ENCODE data around the gene BEST4. TPM values are rescaled to one million over a fixed set of nuclear protein-coding genes. Genes with fewer than 3 reads are reported as not detected.

The BEST4 gene
- total RNA-seq, 1 experiment from 2014 or later: not detected

DNA sequence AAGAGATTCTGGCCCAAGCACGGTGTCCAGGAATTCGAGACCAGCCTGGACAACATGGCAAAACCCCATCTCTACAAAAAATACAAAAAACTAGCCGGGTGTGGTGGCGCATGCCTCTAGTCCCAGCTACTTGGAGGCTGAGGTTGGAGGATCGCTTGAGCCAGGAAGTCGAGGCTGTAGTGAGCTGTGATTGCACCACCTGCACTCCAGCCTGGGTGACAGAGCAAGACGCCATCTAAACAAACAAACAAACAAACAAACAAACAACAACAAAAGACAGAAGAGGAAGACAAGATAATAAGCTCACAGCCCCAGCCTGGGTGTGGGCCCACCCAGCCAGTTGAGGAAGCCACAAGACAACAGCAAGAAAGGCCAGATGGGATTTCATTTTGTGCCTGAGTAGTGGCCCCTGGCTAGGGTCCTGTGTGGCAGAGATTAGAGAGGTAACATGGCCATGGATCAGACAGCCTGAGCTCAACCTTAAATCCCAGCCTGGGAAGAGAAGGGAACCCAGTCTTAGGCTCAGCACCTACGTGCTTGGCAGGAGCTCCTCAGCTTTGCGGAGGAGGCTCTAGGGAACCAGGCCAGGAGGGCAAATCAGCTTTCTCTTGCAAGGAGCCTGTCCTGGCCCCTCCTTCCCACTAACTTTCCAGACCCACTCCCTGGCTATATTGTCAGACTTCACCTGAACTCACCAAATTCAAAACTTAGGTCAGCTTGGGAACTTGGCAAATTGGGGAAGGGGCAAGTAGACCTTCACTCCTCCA lies 4.9 kb upstream of the BEST4 start:
- Histone ChIP-seq H3K9me2 (replicated peaks; ENCODE audit: low read length) (no peaks in the 10 kb centered on the region), H3K9me3 (ENCODE audit: low read length) (no peaks in the 10 kb centered on the region), H3K4me2 (ENCODE audit: low read length) (no peak overlapping the region; the same call in 1 of the 2 replicates), H3K79me2 (ENCODE audit: low read length) (no peaks in the 10 kb centered on the region), H3K27me3 (ENCODE audit: low read length) (no peaks in the 10 kb centered on the region), H3K4me3 (ENCODE audit: low read length) (no peak overlapping the region), H3K27ac (ENCODE audit: low read length) (no peak overlapping the region), H4K20me1 (ENCODE audit: low read length) (no peaks in the 10 kb centered on the region), H3F3A (ENCODE audit: low read length, unreplicated experiment) (no peaks in the 10 kb centered on the region), H3K4me1 (ENCODE audit: insufficient read depth, low read length) (no peaks in the 10 kb centered on the region), H3K36me3 (ENCODE audit: low read depth, low read length) (no peaks in the 10 kb centered on the region), H3K9ac (ENCODE audit: low read length) (no peak overlapping the region), H2AFZ (ENCODE audit: low read length) (0 out of 2 replicates have a peak overlapping the region, but pooled peaks have one; percentile 17)
- ATAC-seq (no peak), DNase-seq (no peak)
- ChIA-PET POLR2A (ENCODE audit: unreplicated experiment) (interaction anchor here (0.6 kb wide), 1 partner anchor 26 kb away, joined by 3 read pairs; no protein-coding TSS in a partner anchor), CTCF (interaction anchor here (0.5 to 1.0 kb wide), 5 partner anchors 10 to 221 kb away, joined by 3 to 6 read pairs (median 3); partner anchors contain the start of gene HECTD3)
- intact Hi-C loops (cut with micrococcal nuclease): loop anchor here (5.0 kb wide), 3 partner anchors 44 to 509 kb away; partner anchors contain the start of genes HECTD3 and UROD
- TF ChIP-seq, protein P1, sequence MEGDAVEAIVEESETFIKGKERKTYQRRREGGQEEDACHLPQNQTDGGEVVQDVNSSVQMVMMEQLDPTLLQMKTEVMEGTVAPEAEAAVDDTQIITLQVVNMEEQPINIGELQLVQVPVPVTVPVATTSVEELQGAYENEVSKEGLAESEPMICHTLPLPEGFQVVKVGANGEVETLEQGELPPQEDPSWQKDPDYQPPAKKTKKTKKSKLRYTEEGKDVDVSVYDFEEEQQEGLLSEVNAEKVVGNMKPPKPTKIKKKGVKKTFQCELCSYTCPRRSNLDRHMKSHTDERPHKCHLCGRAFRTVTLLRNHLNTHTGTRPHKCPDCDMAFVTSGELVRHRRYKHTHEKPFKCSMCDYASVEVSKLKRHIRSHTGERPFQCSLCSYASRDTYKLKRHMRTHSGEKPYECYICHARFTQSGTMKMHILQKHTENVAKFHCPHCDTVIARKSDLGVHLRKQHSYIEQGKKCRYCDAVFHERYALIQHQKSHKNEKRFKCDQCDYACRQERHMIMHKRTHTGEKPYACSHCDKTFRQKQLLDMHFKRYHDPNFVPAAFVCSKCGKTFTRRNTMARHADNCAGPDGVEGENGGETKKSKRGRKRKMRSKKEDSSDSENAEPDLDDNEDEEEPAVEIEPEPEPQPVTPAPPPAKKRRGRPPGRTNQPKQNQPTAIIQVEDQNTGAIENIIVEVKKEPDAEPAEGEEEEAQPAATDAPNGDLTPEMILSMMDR (conservative IDR thresholded peaks at IDR 0.05; ENCODE audit: low read depth, low read length): no peak
- TF ChIP-seq EZH2phosphoT487 (IDR thresholded peaks at IDR 0.05; ENCODE audit: borderline replicate concordance, low read length) (no peak), EZH2 (IDR thresholded peaks at IDR 0.05; ENCODE audit: low read length, unreplicated experiment) (no peak)
- no TSS peak for BruUV-seq (replicated peaks)

DNA sequence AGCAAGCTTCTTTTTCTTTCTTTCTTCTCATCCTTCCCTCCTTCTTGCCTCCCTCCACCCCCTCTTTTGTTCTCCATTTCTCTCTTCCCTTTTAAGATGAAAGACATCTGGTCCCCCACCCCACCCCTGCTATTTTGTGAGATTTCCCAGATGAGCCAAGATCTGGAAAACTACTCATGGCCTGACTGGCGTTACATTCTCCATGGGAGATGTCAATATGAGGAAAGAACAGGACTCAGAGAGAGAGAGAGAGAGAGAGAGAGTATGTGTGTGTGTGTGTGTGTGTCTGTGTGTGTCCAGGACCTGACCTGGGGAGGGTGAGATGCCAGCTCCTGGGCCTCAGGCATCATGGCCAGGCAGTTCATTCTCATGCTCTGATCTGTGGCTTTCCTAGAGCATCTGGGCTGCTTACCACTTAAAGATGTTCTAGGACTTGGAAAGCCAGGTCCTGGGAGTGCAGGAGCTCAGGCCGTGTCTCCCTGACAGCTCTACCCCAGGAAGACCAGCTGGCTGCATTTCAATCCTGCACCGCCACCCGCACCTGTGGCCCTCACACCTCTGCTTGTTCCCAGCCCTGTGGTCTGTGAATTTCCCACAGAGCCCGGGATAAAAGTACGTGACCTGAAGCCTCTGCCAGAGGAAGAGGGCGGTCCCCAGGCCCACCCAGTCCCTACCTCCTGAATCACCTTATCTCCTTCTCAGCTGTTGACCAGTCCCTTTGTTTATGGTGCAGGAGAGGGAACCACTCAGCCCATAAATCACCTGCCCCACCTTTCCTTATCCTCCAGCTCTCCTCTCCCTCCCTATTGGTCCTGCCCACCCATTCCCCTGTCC lies 3.2 kb upstream of the BEST4 start:
- ATAC-seq: no peak
- intact Hi-C loops (cut with micrococcal nuclease): loop anchor here (5.0 kb wide), 3 partner anchors 46 to 511 kb away; partner anchors contain the start of genes HECTD3 and UROD
- H3K27ac ChIP-seq (ENCODE audit: low read length): no peak overlapping the region

More for the DNA sequence above, 3.2 kb upstream of the BEST4 start:
- H3K9me2 ChIP-seq (replicated peaks; ENCODE audit: low read length): no peaks in the 10 kb centered on the region
- no peaks in the 10 kb centered on the region for H3F3A ChIP-seq (ENCODE audit: low read length, unreplicated experiment)
- no peaks in the 10 kb centered on the region for H4K20me1 ChIP-seq (ENCODE audit: low read length)
- TF ChIP-seq EZH2phosphoT487 (IDR thresholded peaks at IDR 0.05; ENCODE audit: borderline replicate concordance, low read length) (no peak), EZH2 (IDR thresholded peaks at IDR 0.05; ENCODE audit: low read length, unreplicated experiment) (no peak)
- TF ChIP-seq, protein P1 (conservative IDR thresholded peaks at IDR 0.05; ENCODE audit: low read depth, low read length): no peak
- no peaks in the 10 kb centered on the region for H3K27me3 ChIP-seq (ENCODE audit: low read length)
- POLR2A ChIA-PET (ENCODE audit: unreplicated experiment): interaction anchor here (0.5 kb wide), 1 partner anchor 9 kb away, joined by 3 read pairs; no protein-coding TSS in a partner anchor
- BruUV-seq (replicated peaks): no TSS peak
- H3K4me2 ChIP-seq (ENCODE audit: low read length): no peak overlapping the region
- H3K9me3 ChIP-seq (ENCODE audit: low read length): no peaks in the 10 kb centered on the region
- CTCF ChIA-PET: interaction anchor here (0.7 kb wide), 1 partner anchor 220 kb away, joined by 5 read pairs; the partner anchor contains the start of gene HECTD3
- no peaks in the 10 kb centered on the region for H3K4me1 ChIP-seq (ENCODE audit: insufficient read depth, low read length)
- no peak overlapping the region for H2AFZ ChIP-seq (ENCODE audit: low read length)
- no peak overlapping the region for H3K9ac ChIP-seq (ENCODE audit: low read length)
- no peaks in the 10 kb centered on the region for H3K79me2 ChIP-seq (ENCODE audit: low read length)
- no peak for DNase-seq
- H3K4me3 ChIP-seq (ENCODE audit: low read length): no peak overlapping the region
- H3K36me3 ChIP-seq (ENCODE audit: low read depth, low read length): no peaks in the 10 kb centered on the region
